ENCODE measurements around the gene SIGLEC5.

SIGLEC5 gene

DNA sequence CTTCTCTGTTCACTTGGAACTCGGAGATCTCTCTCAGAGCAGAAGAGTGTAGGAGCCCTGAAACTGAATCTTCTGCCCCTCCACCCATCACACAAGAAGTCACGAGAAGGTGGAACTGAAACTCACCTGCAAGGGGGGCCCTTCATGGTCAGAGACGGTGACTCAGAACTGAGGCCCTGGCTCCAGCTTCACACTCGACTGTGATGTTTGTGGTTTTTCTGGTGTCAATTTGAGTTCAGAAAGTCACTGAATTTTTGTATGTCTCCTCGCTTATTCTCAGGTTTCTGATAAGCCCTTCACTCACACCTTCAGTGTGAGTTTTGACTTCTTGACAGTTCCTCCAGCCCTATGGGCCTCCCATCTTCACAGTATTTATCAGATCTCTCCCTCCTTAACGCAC lies 23.1 kb downstream of the SIGLEC5 start:
- FAIRE-seq (peak; percentile 88), DNase-seq (ENCODE audit: insufficient read length, low spot score) (peak; percentile 73)
- TF ChIP-seq POLR2A (IDR thresholded peaks at IDR 0.05; ENCODE audit: low read depth, low read length) (no peak), SPI1 (IDR thresholded peaks at IDR 0.05; ENCODE audit: low read depth, low read length) (peak; percentile 97), POU2F2 (IDR thresholded peaks at IDR 0.05; ENCODE audit: low read depth, low read length) (peak; percentile 95), PAX5 (IDR thresholded peaks at IDR 0.05; ENCODE audit: insufficient read depth, low read length, severe bottlenecking) (peak; percentile 69)

DNA sequence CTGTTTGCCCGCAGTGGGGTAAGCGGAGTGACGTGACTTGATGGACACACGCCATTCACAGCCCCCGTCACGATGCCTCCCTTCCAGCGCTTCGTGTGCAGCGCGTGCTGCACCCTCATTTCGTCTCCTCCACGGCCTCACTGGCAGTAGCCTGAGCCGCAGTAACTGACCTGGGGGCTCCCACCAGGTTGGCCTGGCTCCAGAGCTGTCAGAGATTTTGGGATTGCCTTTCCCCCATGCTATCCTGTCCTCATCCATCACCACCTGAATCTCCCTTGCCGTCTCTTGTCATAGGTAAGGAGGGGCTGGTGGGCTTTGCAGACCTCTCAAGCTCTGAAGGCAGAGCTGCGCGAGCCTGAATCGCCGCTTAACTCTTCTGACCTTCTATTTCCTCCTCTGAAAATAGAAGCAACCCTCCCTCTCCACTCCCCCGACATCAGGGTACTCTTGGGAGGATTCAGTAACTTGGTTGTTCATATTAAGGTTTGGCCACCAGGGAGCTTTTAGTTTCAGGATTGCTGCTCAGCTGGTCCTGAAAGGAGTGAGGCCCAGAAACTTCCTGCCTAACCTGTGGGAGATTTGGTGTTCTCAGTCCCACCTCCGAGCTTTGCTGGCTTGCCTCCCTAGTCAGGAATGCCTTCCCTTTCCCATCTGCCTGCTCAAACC lies 27.9 kb downstream of the SIGLEC5 start:
- peak; percentile 77 for FAIRE-seq
- TF ChIP-seq TAF1 (IDR thresholded peaks at IDR 0.05; ENCODE audit: low read depth, low read length) = no peak
- TF ChIP-seq POLR2A (IDR thresholded peaks at IDR 0.05; ENCODE audit: low read depth, low read length) = no peak
- no peak for TF ChIP-seq SPI1 (IDR thresholded peaks at IDR 0.05; ENCODE audit: low read depth, low read length)
- no peak for TF ChIP-seq POLR2AphosphoS5 (IDR thresholded peaks at IDR 0.05; ENCODE audit: low read depth, low read length)
- TF ChIP-seq PAX5 (IDR thresholded peaks at IDR 0.05; ENCODE audit: insufficient read depth, low read length, severe bottlenecking) = no peak
- TF ChIP-seq POU2F2 (IDR thresholded peaks at IDR 0.05; ENCODE audit: low read depth, low read length) = no peak

DNA sequence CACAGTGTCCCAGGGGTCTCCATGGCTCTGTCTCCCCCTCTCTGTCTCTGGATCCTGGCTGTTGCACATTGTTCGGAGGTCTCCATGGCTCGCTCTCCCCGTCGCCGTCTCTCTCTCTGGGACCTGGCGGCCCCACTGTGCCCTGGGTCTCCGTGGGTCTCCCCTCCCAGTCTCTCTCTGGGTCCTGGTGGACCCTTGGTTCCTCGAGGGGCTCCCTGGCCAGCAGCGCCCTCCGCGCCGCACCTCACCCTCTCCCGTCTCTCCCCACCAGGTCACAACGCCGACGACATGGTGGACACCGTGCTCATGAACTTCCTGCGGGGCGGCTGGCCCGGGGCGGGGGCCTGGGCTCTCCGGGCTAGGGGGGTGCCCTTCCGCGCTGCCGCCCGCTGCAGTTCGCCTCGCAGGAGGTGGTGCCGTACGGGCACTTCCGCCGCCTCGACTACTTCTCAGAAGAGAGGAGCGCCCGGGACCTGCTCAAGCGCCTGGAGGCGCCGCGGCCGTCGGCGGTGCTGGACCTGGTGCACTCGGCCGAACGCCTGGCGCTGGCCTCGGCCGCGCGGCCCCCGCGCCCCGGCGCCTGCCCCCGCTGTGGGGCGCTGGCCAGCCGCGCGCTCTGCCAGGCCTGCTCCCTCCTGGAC lies 29.1 kb downstream of the SIGLEC5 start:
- no peak for TF ChIP-seq POLR2AphosphoS5 (IDR thresholded peaks at IDR 0.05; ENCODE audit: low read depth, low read length)
- TF ChIP-seq POU2F2 (IDR thresholded peaks at IDR 0.05; ENCODE audit: low read depth, low read length) = no peak
- no peak for TF ChIP-seq TAF1 (IDR thresholded peaks at IDR 0.05; ENCODE audit: low read depth, low read length)
- no peak for TF ChIP-seq SPI1 (IDR thresholded peaks at IDR 0.05; ENCODE audit: low read depth, low read length)
- FAIRE-seq (peak; percentile 62), DNase-seq (ENCODE audit: insufficient read length, low spot score) (no peak)

More for the DNA sequence above, 27.9 kb downstream of the SIGLEC5 start:
- DNase-seq (ENCODE audit: insufficient read length, low spot score) = no peak

DNA sequence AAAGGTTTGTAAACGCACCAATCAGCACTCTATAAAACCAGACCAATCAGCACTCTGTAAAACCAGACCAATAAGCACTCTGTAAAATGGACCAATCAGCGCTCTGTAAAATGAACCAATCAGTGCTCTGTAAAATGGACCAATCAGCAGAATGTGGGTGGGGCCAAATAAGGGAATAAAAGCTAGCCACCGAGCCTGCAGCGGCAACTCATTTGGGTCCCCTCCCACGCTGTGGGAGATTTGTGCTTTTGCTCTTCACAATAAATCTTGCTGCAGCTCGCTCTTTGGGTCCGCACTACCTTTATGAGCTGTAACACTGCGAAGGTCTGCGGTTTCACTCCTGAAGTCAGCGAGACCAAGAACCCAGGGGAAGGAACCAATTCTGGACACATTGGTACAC lies 31.1 kb downstream of the SIGLEC5 start:
- DNase-seq (ENCODE audit: insufficient read length, low spot score) = no peak
- TF ChIP-seq TAF1 (IDR thresholded peaks at IDR 0.05; ENCODE audit: low read depth, low read length) (no peak), POLR2A (IDR thresholded peaks at IDR 0.05; ENCODE audit: low read depth, low read length) (no peak), POU2F2 (IDR thresholded peaks at IDR 0.05; ENCODE audit: low read depth, low read length) (no peak), POLR2AphosphoS5 (IDR thresholded peaks at IDR 0.05; ENCODE audit: low read depth, low read length) (no peak), PAX5 (IDR thresholded peaks at IDR 0.05; ENCODE audit: insufficient read depth, low read length, severe bottlenecking) (no peak), SPI1 (IDR thresholded peaks at IDR 0.05; ENCODE audit: low read depth, low read length) (no peak)
- FAIRE-seq = no peak

DNA sequence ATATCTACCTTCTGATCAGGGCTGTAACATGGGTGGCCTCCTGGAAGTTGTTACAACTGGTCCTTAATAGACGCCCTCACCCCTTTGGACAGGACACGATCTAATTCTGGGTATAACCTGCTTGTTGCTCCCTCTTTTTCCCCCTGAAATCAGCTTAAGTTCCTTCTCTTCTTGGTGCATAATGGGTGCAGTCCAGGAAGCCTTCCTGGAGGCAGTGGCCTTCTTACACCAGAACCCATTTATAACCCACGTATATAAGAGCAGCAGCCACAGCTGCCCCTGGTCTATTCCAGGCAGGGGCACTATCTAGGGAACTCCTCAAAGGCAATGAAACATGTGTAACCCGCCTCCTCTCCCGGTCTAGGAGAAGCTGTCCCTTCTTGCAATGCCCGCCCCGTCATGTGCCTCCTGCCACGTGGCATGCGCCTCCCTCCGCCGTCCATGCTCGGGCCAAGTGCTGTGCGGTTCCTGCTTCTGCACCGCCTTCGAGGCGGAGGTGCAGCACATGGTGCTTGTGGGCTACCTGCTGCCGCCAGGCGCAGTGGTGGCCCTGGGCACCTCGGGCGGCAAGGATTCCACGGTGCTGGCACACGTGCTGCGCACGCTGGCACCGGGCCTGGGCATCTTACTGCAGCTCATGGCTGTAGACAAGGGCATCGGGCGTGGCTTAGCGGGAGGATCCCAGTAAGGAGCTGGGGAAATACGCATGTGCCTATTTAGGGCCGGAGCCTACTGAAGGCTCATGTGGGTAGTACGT lies 31.9 kb downstream of the SIGLEC5 start:
- DNase-seq (ENCODE audit: insufficient read length, low spot score) = no peak
- no peak for TF ChIP-seq POLR2A (IDR thresholded peaks at IDR 0.05; ENCODE audit: low read depth, low read length)
- TF ChIP-seq PAX5 (IDR thresholded peaks at IDR 0.05; ENCODE audit: insufficient read depth, low read length, severe bottlenecking) = no peak
- TF ChIP-seq POLR2AphosphoS5 (IDR thresholded peaks at IDR 0.05; ENCODE audit: low read depth, low read length) = no peak
- no peak for TF ChIP-seq SPI1 (IDR thresholded peaks at IDR 0.05; ENCODE audit: low read depth, low read length)
- no peak for TF ChIP-seq POU2F2 (IDR thresholded peaks at IDR 0.05; ENCODE audit: low read depth, low read length)
- FAIRE-seq = no peak

DNA sequence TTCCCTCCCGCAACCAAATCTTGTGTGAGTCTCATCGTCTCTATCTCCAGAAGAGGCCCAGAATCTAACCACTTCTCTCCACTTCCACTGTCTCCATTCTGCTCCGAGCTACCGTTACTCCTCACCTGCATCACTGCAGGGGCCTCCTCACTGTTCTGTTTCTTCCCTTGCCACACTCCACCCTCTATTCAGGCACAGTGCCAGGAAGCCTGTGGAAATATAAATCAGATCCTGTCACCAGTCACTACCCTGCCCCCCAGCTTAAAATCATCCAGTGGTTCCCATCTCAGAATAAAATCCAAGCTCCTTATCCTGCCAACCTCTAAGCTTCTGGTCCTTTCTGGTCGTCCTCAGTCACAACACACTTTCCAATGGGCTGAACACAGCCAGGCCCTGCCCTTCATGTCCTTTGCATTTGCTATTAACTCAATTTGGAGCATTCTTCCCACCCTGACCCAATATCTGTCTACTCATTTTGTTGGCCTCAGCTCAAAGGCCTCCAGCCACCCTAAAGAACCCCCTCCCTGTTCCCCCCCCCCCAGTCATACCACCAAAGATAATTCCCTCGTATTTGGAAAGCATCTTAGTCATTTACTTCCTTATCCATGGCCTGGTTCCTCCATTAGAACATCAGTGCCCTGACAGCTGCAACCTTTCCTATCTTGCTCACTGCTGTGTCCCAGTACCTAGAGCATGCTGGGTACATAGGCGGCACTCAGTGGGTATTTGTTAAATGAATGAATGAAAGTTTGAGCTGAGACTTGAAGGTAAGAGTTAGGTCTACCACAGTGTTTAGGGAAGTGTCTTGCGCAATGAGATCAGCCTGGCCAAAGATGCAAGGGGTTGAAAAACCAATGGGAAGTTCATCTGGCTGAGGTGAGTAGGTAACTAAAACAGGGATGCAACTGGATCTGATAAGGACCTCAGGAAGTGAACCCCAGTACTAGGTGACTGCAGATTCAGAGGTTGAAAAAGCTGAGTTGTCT lies 34.7 kb downstream of the SIGLEC5 start:
- DNase-seq (ENCODE audit: insufficient read length, low spot score) = no peak
- TF ChIP-seq TAF1 (IDR thresholded peaks at IDR 0.05; ENCODE audit: low read depth, low read length) = no peak
- no peak for TF ChIP-seq POLR2AphosphoS5 (IDR thresholded peaks at IDR 0.05; ENCODE audit: low read depth, low read length)
- no peak for TF ChIP-seq SPI1 (IDR thresholded peaks at IDR 0.05; ENCODE audit: low read depth, low read length)
- no peak for TF ChIP-seq POLR2A (IDR thresholded peaks at IDR 0.05; ENCODE audit: low read depth, low read length)
- TF ChIP-seq POU2F2 (IDR thresholded peaks at IDR 0.05; ENCODE audit: low read depth, low read length) = no peak
- no peak for TF ChIP-seq PAX5 (IDR thresholded peaks at IDR 0.05; ENCODE audit: insufficient read depth, low read length, severe bottlenecking)

DNA sequence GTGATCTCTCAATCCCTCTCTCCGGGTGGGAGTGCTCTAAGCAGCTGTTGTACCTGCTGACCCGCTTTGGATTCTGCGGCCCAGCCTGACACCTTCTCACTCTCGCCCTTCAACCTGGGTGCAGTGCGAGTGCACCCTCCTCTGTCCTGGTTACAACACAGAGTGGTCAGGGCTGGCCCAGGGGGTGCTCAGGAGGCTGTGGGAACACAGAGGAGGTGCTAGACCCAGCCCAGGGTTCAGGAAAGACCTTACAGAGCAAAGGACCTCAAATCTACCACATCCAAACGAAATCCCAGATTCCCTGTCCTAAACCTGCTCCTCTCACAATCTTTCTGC lies 35.5 kb downstream of the SIGLEC5 start:
- TF ChIP-seq SPI1 (IDR thresholded peaks at IDR 0.05; ENCODE audit: low read depth, low read length) (no peak), POU2F2 (IDR thresholded peaks at IDR 0.05; ENCODE audit: low read depth, low read length) (no peak), POLR2AphosphoS5 (IDR thresholded peaks at IDR 0.05; ENCODE audit: low read depth, low read length) (no peak), POLR2A (IDR thresholded peaks at IDR 0.05; ENCODE audit: low read depth, low read length) (no peak), TAF1 (IDR thresholded peaks at IDR 0.05; ENCODE audit: low read depth, low read length) (no peak), PAX5 (IDR thresholded peaks at IDR 0.05; ENCODE audit: insufficient read depth, low read length, severe bottlenecking) (no peak)
- no peak for DNase-seq (ENCODE audit: insufficient read length, low spot score)
- FAIRE-seq = no peak

More for the DNA sequence above, 34.7 kb downstream of the SIGLEC5 start:
- FAIRE-seq = no peak

DNA sequence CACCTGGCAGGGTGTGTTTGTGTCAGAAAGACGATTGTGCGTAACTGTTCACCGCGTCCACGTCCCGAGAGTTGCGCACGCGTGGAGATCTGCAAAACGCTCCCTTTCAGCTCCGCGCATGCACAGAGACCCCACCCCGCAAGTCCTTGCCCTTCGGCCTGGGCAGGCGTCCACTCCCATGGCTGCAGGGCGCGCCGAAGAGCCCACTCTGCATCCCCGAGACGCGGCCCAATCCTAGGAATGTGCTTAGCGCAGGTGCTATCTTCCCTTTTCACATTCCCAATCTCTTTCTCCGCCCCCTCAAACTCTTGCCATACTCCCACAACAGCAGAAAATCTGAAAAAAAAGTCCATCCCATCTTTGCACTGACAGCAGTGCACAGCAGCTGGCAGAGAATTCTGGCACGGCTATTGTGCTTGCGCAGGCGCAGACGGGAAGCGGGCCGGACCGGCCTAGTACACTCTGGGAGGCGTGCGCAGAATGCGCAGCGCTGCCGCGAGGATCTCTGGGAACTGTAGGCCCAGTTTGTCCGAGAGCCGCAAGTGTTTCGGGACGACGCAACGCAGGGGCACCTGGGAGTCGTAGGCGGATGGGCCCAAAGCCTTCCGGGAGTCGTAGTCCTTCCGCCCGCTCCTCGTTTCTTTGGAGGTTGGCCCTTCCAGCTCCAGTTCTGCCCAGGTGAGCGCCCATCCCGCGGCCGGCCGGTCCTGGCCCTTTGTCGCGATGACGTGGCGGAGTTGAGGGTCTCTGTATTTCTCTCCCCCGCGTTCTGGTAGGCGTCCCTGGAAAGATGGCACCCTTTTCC lies 36.0 kb downstream of the SIGLEC5 start:
- DNase-seq (ENCODE audit: insufficient read length, low spot score) (peak; percentile 96), FAIRE-seq (peak; percentile 99)
- no peak for TF ChIP-seq POLR2A (IDR thresholded peaks at IDR 0.05; ENCODE audit: low read depth, low read length)
- TF ChIP-seq PAX5 (IDR thresholded peaks at IDR 0.05; ENCODE audit: insufficient read depth, low read length, severe bottlenecking) = peak; percentile 21
